Cardiac muscle cell (in vitro differentiated cells and primary cell): ENCODE results near the gene HYLS1. TPM values are rescaled to one million over a fixed set of nuclear protein-coding genes. Genes with fewer than 3 reads are reported as not detected.
A peak's percentile ranks its signal among the peaks of the same experiment; 100 is the strongest.

Source experiments
- DNase-seq, 2 donors: peaks; one replicate each; pipeline versions ENCODE4 v3.0.0 to v3.0.0-alpha.2; 2010 to 2017; ENCODE audit warnings: low read depth in 1 of 2, low spot score in 1 of 2
- H3K27ac ChIP-seq: fragments of 200-600 bp; sonication (generic); 2 replicates; pipeline ENCODE4 v1.5.1; 2016
- H3K27me3 ChIP-seq: fragments of 200-600 bp; sonication (generic); 2 replicates; pipeline ENCODE4 v1.6.0; 2016; ENCODE audit warnings: control low read depth
- H3K36me3 ChIP-seq: fragments of 200-600 bp; sonication (generic); 2 replicates; pipeline ENCODE4 v1.5.1; 2016; ENCODE audit warnings: control low read depth
- H3K4me1 ChIP-seq: fragments of 200-600 bp; sonication (generic); 2 replicates; pipeline ENCODE4 v1.8.1; 2017; ENCODE audit warnings: low read depth, mild to moderate bottlenecking, mixed run types
- H3K4me3 ChIP-seq: fragments of 200-600 bp; sonication (generic); 2 replicates; pipeline ENCODE4 v1.5.1; 2016; ENCODE audit warnings: mild to moderate bottlenecking
- H3K9me3 ChIP-seq: fragments of 200-600 bp; sonication (generic); 2 replicates; pipeline ENCODE4 v1.5.1; 2017; ENCODE audit warnings: low read depth, mild to moderate bottlenecking, control low read depth
- polyA plus RNA-seq: library from polyadenylated mRNA; unstranded; fragments of >200 nt; fragmentation: Nextera tagmentation; extraction: Ambion mirVana; gene quantifications from 2 replicates; pipeline ENCODE4 v1.2.1, GENCODE V29; 2016
- total RNA-seq: library from RNA; depleted of rRNA; stranded (reverse); fragments of >200 nt; gene quantifications from 2 replicates; pipeline ENCODE4 v1.2.3, GENCODE V29; 2016
- TF ChIP-seq, protein P1 (sequence below): IDR thresholded peaks from 2 replicates; pipeline ENCODE4 v1.5.1; 2012; ENCODE audit warnings: low read depth, mild to moderate bottlenecking, low read length

Gene HYLS1
- total and polyA plus RNA-seq, 2 experiments from 2014 or later = 3.3 to 4.8 TPM

GRCh38 chr11:125922156-125922555, 34.7 kb downstream of the HYLS1 start:
- Histone ChIP-seq H3K27ac (no peak overlapping the region), H3K4me1 (no peaks in the 10 kb centered on the region), H3K9me3 (no peaks in the 10 kb centered on the region), H3K27me3 (no peaks in the 10 kb centered on the region), H3K4me3 (no peak overlapping the region), H3K36me3 (no peaks in the 10 kb centered on the region)
- DNase-seq = no peak
- TF ChIP-seq, protein P1, sequence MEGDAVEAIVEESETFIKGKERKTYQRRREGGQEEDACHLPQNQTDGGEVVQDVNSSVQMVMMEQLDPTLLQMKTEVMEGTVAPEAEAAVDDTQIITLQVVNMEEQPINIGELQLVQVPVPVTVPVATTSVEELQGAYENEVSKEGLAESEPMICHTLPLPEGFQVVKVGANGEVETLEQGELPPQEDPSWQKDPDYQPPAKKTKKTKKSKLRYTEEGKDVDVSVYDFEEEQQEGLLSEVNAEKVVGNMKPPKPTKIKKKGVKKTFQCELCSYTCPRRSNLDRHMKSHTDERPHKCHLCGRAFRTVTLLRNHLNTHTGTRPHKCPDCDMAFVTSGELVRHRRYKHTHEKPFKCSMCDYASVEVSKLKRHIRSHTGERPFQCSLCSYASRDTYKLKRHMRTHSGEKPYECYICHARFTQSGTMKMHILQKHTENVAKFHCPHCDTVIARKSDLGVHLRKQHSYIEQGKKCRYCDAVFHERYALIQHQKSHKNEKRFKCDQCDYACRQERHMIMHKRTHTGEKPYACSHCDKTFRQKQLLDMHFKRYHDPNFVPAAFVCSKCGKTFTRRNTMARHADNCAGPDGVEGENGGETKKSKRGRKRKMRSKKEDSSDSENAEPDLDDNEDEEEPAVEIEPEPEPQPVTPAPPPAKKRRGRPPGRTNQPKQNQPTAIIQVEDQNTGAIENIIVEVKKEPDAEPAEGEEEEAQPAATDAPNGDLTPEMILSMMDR = no peak

GRCh38 chr11:125923012-125923579, 35.6 kb downstream of the HYLS1 start:
- Histone ChIP-seq H3K27ac (no peak overlapping the region), H3K27me3 (no peaks in the 10 kb centered on the region), H3K4me3 (no peak overlapping the region), H3K4me1 (no peaks in the 10 kb centered on the region), H3K9me3 (no peaks in the 10 kb centered on the region), H3K36me3 (no peaks in the 10 kb centered on the region)
- DNase-seq = peak; percentile 80 to 81
- TF ChIP-seq, protein P1 = peak; percentile 92

DNA sequence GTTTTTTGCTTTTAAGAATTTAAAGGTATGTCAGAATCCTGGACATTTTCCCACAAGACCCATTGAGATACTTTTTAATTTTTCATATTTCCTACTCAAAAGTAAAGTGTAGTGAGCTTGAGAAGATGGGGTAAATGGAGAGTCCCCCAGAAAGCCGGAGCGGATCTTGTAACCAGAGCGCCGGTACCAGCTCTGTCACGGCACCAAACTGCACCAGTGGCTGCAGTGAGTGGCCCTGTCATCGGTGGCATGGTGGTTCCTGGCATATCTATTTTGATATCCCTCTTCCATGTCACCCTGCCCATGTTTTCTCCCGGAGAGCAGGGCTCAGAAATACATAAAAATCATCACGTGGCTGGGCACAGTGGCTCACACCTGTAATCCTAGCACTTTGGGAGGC, 36.2 kb downstream of the HYLS1 start:
- no peaks in the 10 kb centered on the region for H3K27me3 ChIP-seq
- no peak for DNase-seq
- H3K4me3 ChIP-seq = no peak overlapping the region
- no peaks in the 10 kb centered on the region for H3K9me3 ChIP-seq
- TF ChIP-seq, protein P1 = no peak
- H3K4me1 ChIP-seq = no peaks in the 10 kb centered on the region
- H3K36me3 ChIP-seq = no peaks in the 10 kb centered on the region
- H3K27ac ChIP-seq = no peak overlapping the region

- Histone ChIP-seq H3K27ac (no peak overlapping the region), H3K4me3 (no peak overlapping the region), H3K36me3 (no peaks in the 10 kb centered on the region), H3K4me1 (no peaks in the 10 kb centered on the region), H3K9me3 (no peaks in the 10 kb centered on the region), H3K27me3 (no peaks in the 10 kb centered on the region)
- TF ChIP-seq, protein P1 = no peak
- no peak for DNase-seq
Measured at GRCh38 chr11:125924384-125925007, 37.0 kb downstream of the HYLS1 start.

- DNase-seq = no peak
- TF ChIP-seq, protein P1 = no peak
- H3K4me3 ChIP-seq = no peak overlapping the region
- no peaks in the 10 kb centered on the region for H3K36me3 ChIP-seq
- H3K4me1 ChIP-seq = no peaks in the 10 kb centered on the region
- H3K27me3 ChIP-seq = no peaks in the 10 kb centered on the region
- no peaks in the 10 kb centered on the region for H3K9me3 ChIP-seq
- H3K27ac ChIP-seq = no peak overlapping the region
Measured at GRCh38 chr11:125925247-125925740, 37.8 kb downstream of the HYLS1 start.
